ENCODE measurements around the gene TMIGD3. TPM values are rescaled to one million over a fixed set of nuclear protein-coding genes. Genes with fewer than 3 reads are reported as not detected.

TMIGD3 gene
- total and polyA plus RNA-seq, 2 donors (not counting 1 experiment from before 2014, with no cell fraction given), result not detected

DNA sequence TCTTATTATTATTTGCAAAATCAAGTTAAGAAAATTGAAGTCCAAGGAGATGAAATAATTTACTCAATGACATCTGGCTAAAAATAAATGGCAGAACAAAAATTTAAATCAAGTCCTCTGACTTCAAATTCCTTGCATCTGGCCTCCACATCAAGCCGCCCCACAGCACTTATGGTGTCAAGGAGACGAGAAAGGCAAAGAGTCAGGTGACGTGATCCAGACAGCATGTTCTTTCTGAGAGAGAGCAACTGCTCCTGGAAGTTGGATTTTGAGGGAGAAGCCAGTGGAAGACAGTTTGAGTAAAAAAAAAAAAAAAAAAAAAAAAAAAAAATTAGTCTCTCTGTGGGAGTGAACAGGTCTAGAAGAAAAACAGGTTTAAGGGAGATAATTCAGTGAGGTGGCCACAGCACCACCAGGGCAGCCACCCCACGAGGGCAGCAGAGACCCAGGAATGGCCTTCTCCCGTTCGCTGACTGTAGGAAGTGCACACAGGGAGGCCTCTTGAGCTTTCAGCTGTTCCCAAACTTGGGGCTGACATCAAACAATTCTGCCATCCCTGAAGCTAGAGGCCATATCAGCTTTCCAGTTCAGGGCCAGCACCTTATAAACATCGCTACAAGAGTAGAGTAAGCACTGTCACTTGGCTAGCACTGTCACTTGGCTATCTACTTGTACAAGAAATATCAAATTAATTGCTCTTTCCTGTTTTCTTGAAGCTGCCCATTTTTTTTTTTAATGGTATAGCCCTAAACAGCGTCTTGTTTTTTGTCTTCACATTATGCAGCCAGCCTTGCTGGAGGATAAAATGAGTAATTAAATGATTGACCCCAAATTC is 21.8 kb downstream of the TMIGD3 start:
- peak; percentile 45 to 70 for DNase-seq (ENCODE audit: low read depth in 2 of 2)
- Histone ChIP-seq H3K9ac (ENCODE audit: insufficient read depth, low read length) (no peak overlapping the region), H3K4me2 (ENCODE audit: extremely low read depth, insufficient read depth, low read length) (no peak overlapping the region), H3K27ac (ENCODE audit: insufficient read depth, low read length) (no peak overlapping the region), H2AFZ (ENCODE audit: low read length) (no peak overlapping the region), H3K9me3 (ENCODE audit: control insufficient read depth, insufficient read depth, low read depth, low read length) (no peaks in the 10 kb centered on the region), H3K79me2 (ENCODE audit: control insufficient read depth, insufficient read depth, low read length) (no peaks in the 10 kb centered on the region), H3K27me3 (ENCODE audit: control insufficient read depth, insufficient read depth, low read length) (no peaks in the 10 kb centered on the region), H3K4me3 (replicated peaks in 1 of 4; ENCODE audit: control extremely low read depth in 1 of 4, insufficient read depth in 1 of 4, low read depth in 3 of 4, low read length in 4 of 4) (no peak overlapping the region), H3K4me1 (ENCODE audit: control insufficient read depth, extremely low read depth, insufficient read depth, low read length) (no peaks in the 10 kb centered on the region), H4K20me1 (ENCODE audit: control insufficient read depth, extremely low read depth, insufficient read depth, low read length) (no peaks in the 10 kb centered on the region), H3K36me3 (ENCODE audit: control insufficient read depth, insufficient read depth, low read length) (no peaks in the 10 kb centered on the region)
- no peak for TF ChIP-seq EZH2 (IDR thresholded peaks at IDR 0.05; ENCODE audit: low read length, missing control alignments)
- TF ChIP-seq, protein P1, sequence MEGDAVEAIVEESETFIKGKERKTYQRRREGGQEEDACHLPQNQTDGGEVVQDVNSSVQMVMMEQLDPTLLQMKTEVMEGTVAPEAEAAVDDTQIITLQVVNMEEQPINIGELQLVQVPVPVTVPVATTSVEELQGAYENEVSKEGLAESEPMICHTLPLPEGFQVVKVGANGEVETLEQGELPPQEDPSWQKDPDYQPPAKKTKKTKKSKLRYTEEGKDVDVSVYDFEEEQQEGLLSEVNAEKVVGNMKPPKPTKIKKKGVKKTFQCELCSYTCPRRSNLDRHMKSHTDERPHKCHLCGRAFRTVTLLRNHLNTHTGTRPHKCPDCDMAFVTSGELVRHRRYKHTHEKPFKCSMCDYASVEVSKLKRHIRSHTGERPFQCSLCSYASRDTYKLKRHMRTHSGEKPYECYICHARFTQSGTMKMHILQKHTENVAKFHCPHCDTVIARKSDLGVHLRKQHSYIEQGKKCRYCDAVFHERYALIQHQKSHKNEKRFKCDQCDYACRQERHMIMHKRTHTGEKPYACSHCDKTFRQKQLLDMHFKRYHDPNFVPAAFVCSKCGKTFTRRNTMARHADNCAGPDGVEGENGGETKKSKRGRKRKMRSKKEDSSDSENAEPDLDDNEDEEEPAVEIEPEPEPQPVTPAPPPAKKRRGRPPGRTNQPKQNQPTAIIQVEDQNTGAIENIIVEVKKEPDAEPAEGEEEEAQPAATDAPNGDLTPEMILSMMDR (conservative IDR thresholded peaks at IDR 0.05 in 1 of 2, IDR thresholded peaks at IDR 0.05 in 1 of 2; ENCODE audit: low read depth in 1 of 2, low read length in 2 of 2), result peak; percentile 82 to 84

DNA sequence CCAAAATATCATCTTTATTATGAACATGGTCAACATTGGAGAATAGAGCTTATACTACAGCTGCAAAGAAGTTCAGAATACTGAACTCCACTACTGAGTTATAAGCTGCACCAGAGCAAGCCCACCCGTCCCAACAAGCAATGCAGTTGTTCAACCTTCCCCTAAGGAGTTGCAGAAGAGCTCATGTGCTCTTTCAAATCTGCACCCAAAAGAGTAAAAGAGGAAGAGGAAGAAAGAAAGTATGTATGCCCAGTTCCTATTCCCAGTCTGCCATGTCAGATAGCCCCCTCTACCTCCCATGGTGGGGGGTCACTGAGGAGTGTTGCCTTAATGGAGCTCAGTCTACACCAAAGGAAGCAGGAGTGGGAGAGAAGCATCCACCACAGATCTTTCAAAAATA is 22.8 kb downstream of the TMIGD3 start:
- no peaks in the 10 kb centered on the region for H4K20me1 ChIP-seq (ENCODE audit: control insufficient read depth, extremely low read depth, insufficient read depth, low read length)
- H3K4me2 ChIP-seq (ENCODE audit: extremely low read depth, insufficient read depth, low read length), result no peak overlapping the region
- H3K36me3 ChIP-seq (ENCODE audit: control insufficient read depth, insufficient read depth, low read length), result no peaks in the 10 kb centered on the region
- H3K79me2 ChIP-seq (ENCODE audit: control insufficient read depth, insufficient read depth, low read length), result no peaks in the 10 kb centered on the region
- H3K27ac ChIP-seq (ENCODE audit: insufficient read depth, low read length), result no peak overlapping the region
- DNase-seq (ENCODE audit: low read depth in 2 of 2), result no peak
- H3K27me3 ChIP-seq (ENCODE audit: control insufficient read depth, insufficient read depth, low read length), result no peaks in the 10 kb centered on the region
- TF ChIP-seq, protein P1 (conservative IDR thresholded peaks at IDR 0.05 in 1 of 2, IDR thresholded peaks at IDR 0.05 in 1 of 2; ENCODE audit: low read depth in 1 of 2, low read length in 2 of 2), result no peak
- no peak for TF ChIP-seq EZH2 (IDR thresholded peaks at IDR 0.05; ENCODE audit: low read length, missing control alignments)
- no peak overlapping the region for H3K4me3 ChIP-seq (replicated peaks in 1 of 4; ENCODE audit: control extremely low read depth in 1 of 4, insufficient read depth in 1 of 4, low read depth in 3 of 4, low read length in 4 of 4)
- H3K9me3 ChIP-seq (ENCODE audit: control insufficient read depth, insufficient read depth, low read depth, low read length), result no peaks in the 10 kb centered on the region
- no peak overlapping the region for H2AFZ ChIP-seq (ENCODE audit: low read length)
- H3K4me1 ChIP-seq (ENCODE audit: control insufficient read depth, extremely low read depth, insufficient read depth, low read length), result no peaks in the 10 kb centered on the region
- no peak overlapping the region for H3K9ac ChIP-seq (ENCODE audit: insufficient read depth, low read length)

GRCh38 chr1:111476761-111477309 is 26.6 kb downstream of the TMIGD3 start:
- Histone ChIP-seq H4K20me1 (ENCODE audit: control insufficient read depth, extremely low read depth, insufficient read depth, low read length) (no peaks in the 10 kb centered on the region), H3K27ac (ENCODE audit: insufficient read depth, low read length) (no peak overlapping the region), H3K4me3 (replicated peaks in 1 of 4; ENCODE audit: control extremely low read depth in 1 of 4, insufficient read depth in 1 of 4, low read depth in 3 of 4, low read length in 4 of 4) (no peak overlapping the region), H3K9ac (ENCODE audit: insufficient read depth, low read length) (no peak overlapping the region), H3K4me1 (ENCODE audit: control insufficient read depth, extremely low read depth, insufficient read depth, low read length) (no peaks in the 10 kb centered on the region), H3K9me3 (ENCODE audit: control insufficient read depth, insufficient read depth, low read depth, low read length) (no peaks in the 10 kb centered on the region), H3K27me3 (ENCODE audit: control insufficient read depth, insufficient read depth, low read length) (no peaks in the 10 kb centered on the region), H3K4me2 (ENCODE audit: extremely low read depth, insufficient read depth, low read length) (no peak overlapping the region), H2AFZ (ENCODE audit: low read length) (no peak overlapping the region), H3K79me2 (ENCODE audit: control insufficient read depth, insufficient read depth, low read length) (no peaks in the 10 kb centered on the region), H3K36me3 (ENCODE audit: control insufficient read depth, insufficient read depth, low read length) (no peaks in the 10 kb centered on the region)
- TF ChIP-seq EZH2 (IDR thresholded peaks at IDR 0.05; ENCODE audit: low read length, missing control alignments), result no peak
- TF ChIP-seq, protein P1 (conservative IDR thresholded peaks at IDR 0.05 in 1 of 2, IDR thresholded peaks at IDR 0.05 in 1 of 2; ENCODE audit: low read depth in 1 of 2, low read length in 2 of 2), result no peak
- no peak for DNase-seq (ENCODE audit: low read depth in 2 of 2)

Data from fibroblast of lung (primary cell).